ENCODE data around the gene UQCRQ.
"Not testable (repeated sequence)": the region's sequence is repeated elsewhere in the genome, so short reads cannot be mapped to it uniquely, and the experiment has no call there.

Gene UQCRQ

DNA sequence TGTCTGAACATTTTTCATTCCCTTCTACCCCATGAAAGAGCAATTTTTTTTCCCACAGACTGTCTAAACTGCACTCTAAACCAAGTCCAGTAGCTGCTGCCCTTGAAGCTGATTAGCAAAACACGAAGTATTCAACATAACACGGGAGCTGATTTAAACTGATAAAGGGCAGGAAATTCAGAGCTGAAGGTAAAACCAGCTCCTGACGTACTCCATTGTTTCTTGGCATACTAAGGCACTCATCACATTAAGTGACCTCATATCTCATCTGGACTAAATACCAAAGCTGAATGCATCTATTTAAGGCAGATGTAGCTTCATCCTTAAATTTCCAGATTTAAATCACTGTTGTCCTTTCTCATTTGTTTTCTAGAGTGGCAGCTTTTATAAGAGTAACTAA lies 12.1 kb upstream of the UQCRQ start:
- no peaks in the 10 kb centered on the region for H3K36me3 ChIP-seq (ENCODE audit: control insufficient read depth in 4 of 4, insufficient read depth in 4 of 4, low read length in 3 of 4)
- no peaks in the 10 kb centered on the region for H3K9me3 ChIP-seq (ENCODE audit: control extremely low read depth in 1 of 5, control insufficient read depth in 4 of 5, insufficient read depth in 2 of 5, low read depth in 1 of 5, low read length in 4 of 5)
- H3K27ac ChIP-seq (ENCODE audit: insufficient read depth in 1 of 2, low read depth in 1 of 2, low read length in 2 of 2, poor library complexity in 1 of 2, severe bottlenecking in 2 of 2) = no peak overlapping the region
- no peak for DNase-seq
- ChIA-PET CTCF (interaction anchor here (0.6 to 4.8 kb wide), 4 partner anchors 9 to 24 kb away, joined by 4 to 34 read pairs (median 8); partner anchors contain the start of genes GDF9, SHROOM1 and UQCRQ), POLR2A (interaction anchor here (0.6 kb wide), 1 partner anchor 329 kb away, joined by 3 read pairs; no protein-coding TSS in a partner anchor)
- no peak overlapping the region for H3K4me3 ChIP-seq (ENCODE audit: control insufficient read depth in 1 of 7, extremely low read depth in 1 of 7, insufficient read depth in 4 of 7, low read depth in 2 of 7, low read length in 6 of 7)
- no peaks in the 10 kb centered on the region for H3K27me3 ChIP-seq (replicated peaks in 2 of 5; ENCODE audit: control insufficient read depth in 4 of 5, insufficient read depth in 5 of 5, low read length in 4 of 5)
- 65% methylated on average over 3 of the region's 3 CpGs for WGBS (ENCODE audit: insufficient coverage)
- peaks cover 0 to 2% (median 0%) of the 10 kb centered on the region in 4 experiments for H3K4me1 ChIP-seq (ENCODE audit: control extremely low read depth in 1 of 4, control insufficient read depth in 4 of 4, insufficient read depth in 4 of 4, low read length in 3 of 4)

- CTCF ChIA-PET = interaction anchor here (1.5 to 4.8 kb wide), 3 partner anchors 9 to 19 kb away, joined by 6 to 34 read pairs (median 10); partner anchors contain the start of genes GDF9 and UQCRQ
- H3K4me3 ChIP-seq (ENCODE audit: control insufficient read depth in 1 of 7, extremely low read depth in 1 of 7, insufficient read depth in 4 of 7, low read depth in 2 of 7, low read length in 6 of 7); H3K4me1 ChIP-seq (ENCODE audit: control extremely low read depth in 1 of 4, control insufficient read depth in 4 of 4, insufficient read depth in 4 of 4, low read length in 3 of 4); H3K27me3 ChIP-seq (replicated peaks in 2 of 5; ENCODE audit: control insufficient read depth in 4 of 5, insufficient read depth in 5 of 5, low read length in 4 of 5); H3K9me3 ChIP-seq (ENCODE audit: control extremely low read depth in 1 of 5, control insufficient read depth in 4 of 5, insufficient read depth in 2 of 5, low read depth in 1 of 5, low read length in 4 of 5); POLR2A ChIA-PET; H3K36me3 ChIP-seq (ENCODE audit: control insufficient read depth in 4 of 4, insufficient read depth in 4 of 4, low read length in 3 of 4); DNase-seq; H3K27ac ChIP-seq (ENCODE audit: insufficient read depth in 1 of 2, low read depth in 1 of 2, low read length in 2 of 2, poor library complexity in 1 of 2, severe bottlenecking in 2 of 2): not testable (repeated sequence)
- 100% methylated on average over 4 of the region's 5 CpGs for WGBS (ENCODE audit: insufficient coverage)
Measured at GRCh38 chr5:132854992-132855391, 11.4 kb upstream of the UQCRQ start.

GRCh38 chr5:132856011-132856410 lies 10.4 kb upstream of the UQCRQ start:
- CTCF ChIA-PET = interaction anchor here (1.4 to 4.8 kb wide), 3 partner anchors 9 to 25 kb away, joined by 3 to 34 read pairs (median 10); partner anchors contain the start of genes GDF9, SHROOM1 and UQCRQ
- 100% methylated on average over 1 of the region's 3 CpGs for WGBS (ENCODE audit: insufficient coverage)
- peaks cover 0 to 2% (median 0%) of the 10 kb centered on the region in 4 experiments for H3K4me1 ChIP-seq (ENCODE audit: control extremely low read depth in 1 of 4, control insufficient read depth in 4 of 4, insufficient read depth in 4 of 4, low read length in 3 of 4)

GRCh38 chr5:132859889-132860437 lies 6.5 kb upstream of the UQCRQ start:
- Histone ChIP-seq H3K4me3 (ENCODE audit: control insufficient read depth in 1 of 7, extremely low read depth in 1 of 7, insufficient read depth in 4 of 7, low read depth in 2 of 7, low read length in 6 of 7) (no peak overlapping the region), H3K4me1 (ENCODE audit: control extremely low read depth in 1 of 4, control insufficient read depth in 4 of 4, insufficient read depth in 4 of 4, low read length in 3 of 4) (no peaks in the 10 kb centered on the region), H3K27ac (ENCODE audit: insufficient read depth in 1 of 2, low read depth in 1 of 2, low read length in 2 of 2, poor library complexity in 1 of 2, severe bottlenecking in 2 of 2) (no peak overlapping the region), H3K27me3 (replicated peaks in 2 of 5; ENCODE audit: control insufficient read depth in 4 of 5, insufficient read depth in 5 of 5, low read length in 4 of 5) (no peaks in the 10 kb centered on the region), H3K9me3 (ENCODE audit: control extremely low read depth in 1 of 5, control insufficient read depth in 4 of 5, insufficient read depth in 2 of 5, low read depth in 1 of 5, low read length in 4 of 5) (no peaks in the 10 kb centered on the region), H3K36me3 (ENCODE audit: control insufficient read depth in 4 of 4, insufficient read depth in 4 of 4, low read length in 3 of 4) (no peaks in the 10 kb centered on the region)
- ChIA-PET CTCF (interaction anchor here (1.4 to 1.5 kb wide), 3 partner anchors 10 to 25 kb away, joined by 3 to 4 read pairs (median 4); no protein-coding TSS in a partner anchor), POLR2A (interaction anchor here (0.6 to 0.7 kb wide), 2 partner anchors 22 to 996 kb away, joined by 3 read pairs; no protein-coding TSS in a partner anchor)
- WGBS (ENCODE audit: insufficient coverage) = no CpG with 5 or more reads among the region's 2 CpGs
- no peak for DNase-seq

More at GRCh38 chr5:132856011-132856410, 10.4 kb upstream of the UQCRQ start:
- DNase-seq = no peak
- Histone ChIP-seq H3K36me3 (ENCODE audit: control insufficient read depth in 4 of 4, insufficient read depth in 4 of 4, low read length in 3 of 4) (no peaks in the 10 kb centered on the region), H3K9me3 (ENCODE audit: control extremely low read depth in 1 of 5, control insufficient read depth in 4 of 5, insufficient read depth in 2 of 5, low read depth in 1 of 5, low read length in 4 of 5) (no peaks in the 10 kb centered on the region), H3K4me3 (ENCODE audit: control insufficient read depth in 1 of 7, extremely low read depth in 1 of 7, insufficient read depth in 4 of 7, low read depth in 2 of 7, low read length in 6 of 7) (no peak overlapping the region), H3K27me3 (replicated peaks in 2 of 5; ENCODE audit: control insufficient read depth in 4 of 5, insufficient read depth in 5 of 5, low read length in 4 of 5) (no peaks in the 10 kb centered on the region), H3K27ac (ENCODE audit: insufficient read depth in 1 of 2, low read depth in 1 of 2, low read length in 2 of 2, poor library complexity in 1 of 2, severe bottlenecking in 2 of 2) (no peak overlapping the region)
- POLR2A ChIA-PET = no interaction called here

- WGBS (ENCODE audit: insufficient coverage) = 93% methylated on average over 3 of the region's 5 CpGs
- Histone ChIP-seq H3K27ac (ENCODE audit: insufficient read depth in 1 of 2, low read depth in 1 of 2, low read length in 2 of 2, poor library complexity in 1 of 2, severe bottlenecking in 2 of 2) (no peak overlapping the region), H3K36me3 (ENCODE audit: control insufficient read depth in 4 of 4, insufficient read depth in 4 of 4, low read length in 3 of 4) (no peaks in the 10 kb centered on the region), H3K4me3 (ENCODE audit: control insufficient read depth in 1 of 7, extremely low read depth in 1 of 7, insufficient read depth in 4 of 7, low read depth in 2 of 7, low read length in 6 of 7) (no peak overlapping the region), H3K9me3 (ENCODE audit: control extremely low read depth in 1 of 5, control insufficient read depth in 4 of 5, insufficient read depth in 2 of 5, low read depth in 1 of 5, low read length in 4 of 5) (no peaks in the 10 kb centered on the region), H3K27me3 (replicated peaks in 2 of 5; ENCODE audit: control insufficient read depth in 4 of 5, insufficient read depth in 5 of 5, low read length in 4 of 5) (no peaks in the 10 kb centered on the region), H3K4me1 (ENCODE audit: control extremely low read depth in 1 of 4, control insufficient read depth in 4 of 4, insufficient read depth in 4 of 4, low read length in 3 of 4) (peaks cover 0 to 4% (median 4%) of the 10 kb centered on the region in 4 experiments)
- ChIA-PET POLR2A (interaction anchor here (0.6 to 0.7 kb wide), 2 partner anchors 21 to 995 kb away, joined by 3 read pairs; no protein-coding TSS in a partner anchor), CTCF (interaction anchor here (1.0 to 1.7 kb wide), 5 partner anchors 10 to 113 kb away, joined by 3 to 4 read pairs (median 3); partner anchors contain the start of gene CCNI2)
- DNase-seq = no peak
Measured at GRCh38 chr5:132860742-132861141, 5.7 kb upstream of the UQCRQ start.

GRCh38 chr5:132865668-132866341 lies 637 bp upstream of the UQCRQ start:
- DNase-seq = no peak
- ChIA-PET CTCF (interaction anchor here (0.7 to 6.6 kb wide), 11 partner anchors 9 to 364 kb away, joined by 3 to 34 read pairs (median 3); partner anchors contain the start of gene SHROOM1), POLR2A (interaction anchor here (0.5 to 0.9 kb wide), 2 partner anchors 40 to 534 kb away, joined by 3 to 4 read pairs; no protein-coding TSS in a partner anchor)
- H3K27me3 ChIP-seq (replicated peaks in 2 of 5; ENCODE audit: control insufficient read depth in 4 of 5, insufficient read depth in 5 of 5, low read length in 4 of 5) = no peaks in the 10 kb centered on the region
- H3K36me3 ChIP-seq (ENCODE audit: control insufficient read depth in 4 of 4, insufficient read depth in 4 of 4, low read length in 3 of 4) = peaks cover 4 to 26% (median 13%) of the 10 kb centered on the region in 4 experiments
- WGBS (ENCODE audit: insufficient coverage) = 45% methylated on average over 30 of the region's 30 CpGs
- peak overlapping the region; percentile 64 to 95 (median 86) for H3K4me3 ChIP-seq (ENCODE audit: control insufficient read depth in 1 of 7, extremely low read depth in 1 of 7, insufficient read depth in 4 of 7, low read depth in 2 of 7, low read length in 6 of 7)
- H3K27ac ChIP-seq (ENCODE audit: insufficient read depth in 1 of 2, low read depth in 1 of 2, low read length in 2 of 2, poor library complexity in 1 of 2, severe bottlenecking in 2 of 2) = peak overlapping the region; percentile 75 to 91
- no peaks in the 10 kb centered on the region for H3K9me3 ChIP-seq (ENCODE audit: control extremely low read depth in 1 of 5, control insufficient read depth in 4 of 5, insufficient read depth in 2 of 5, low read depth in 1 of 5, low read length in 4 of 5)
- H3K4me1 ChIP-seq (ENCODE audit: control extremely low read depth in 1 of 4, control insufficient read depth in 4 of 4, insufficient read depth in 4 of 4, low read length in 3 of 4) = peaks cover 5 to 20% (median 17%) of the 10 kb centered on the region in 4 experiments

All from common myeloid progenitor, CD34-positive (primary cell).